NCI-H446 (cell line): Measurements from ENCODE around the gene SLC10A1.

Experiments
- DNase-seq, 2 experiments: peaks; one replicate each; lab custom pipeline; 2025; lab: John Stamatoyannopoulos, UW

The SLC10A1 gene

DNA sequence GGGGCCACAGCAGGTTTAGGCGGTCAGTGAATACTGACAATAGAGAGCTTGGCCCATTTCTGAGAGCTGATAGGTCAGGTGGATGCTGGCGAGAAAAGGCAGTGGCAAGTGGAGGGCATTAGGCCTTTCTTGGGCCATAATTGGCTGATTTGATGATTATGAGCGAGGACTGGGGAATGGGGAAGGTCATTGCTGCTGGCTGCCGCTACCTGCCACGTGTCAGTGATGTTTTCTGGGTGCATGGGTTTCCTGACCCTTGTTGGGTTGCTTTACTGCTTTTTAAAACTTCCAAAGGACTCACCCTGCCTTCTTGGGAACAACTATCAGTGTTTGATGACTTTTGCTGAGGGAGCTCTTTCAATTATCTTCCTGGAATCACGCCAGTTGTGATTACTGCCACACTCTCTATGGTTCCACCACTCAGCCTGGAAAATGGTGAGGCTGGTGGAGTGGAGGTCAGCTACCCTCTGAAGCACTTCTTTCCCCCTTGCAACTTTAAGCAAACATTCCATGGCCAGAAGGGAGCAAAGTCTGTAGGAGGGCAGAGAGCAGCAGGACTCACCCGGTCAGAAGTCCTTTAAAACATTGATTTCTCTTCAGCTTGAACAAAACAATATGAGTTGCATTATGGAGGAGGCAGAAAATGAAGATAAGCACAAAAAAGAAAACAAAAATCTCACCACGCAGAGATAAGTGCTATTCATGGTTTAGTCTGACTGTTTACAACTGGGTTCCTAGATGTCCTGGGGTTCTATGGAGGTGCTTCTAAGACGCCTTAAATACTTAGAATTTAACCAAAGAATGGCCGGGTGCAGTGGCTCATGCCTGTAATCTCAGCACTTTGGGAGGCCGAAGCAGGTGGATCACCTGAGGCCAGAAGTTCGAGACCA, 12.1 kb upstream of the SLC10A1 start:
- no peak for DNase-seq

GRCh38 chr14:69807192-69807591, 10.2 kb upstream of the SLC10A1 start:
- no peak for DNase-seq

DNA sequence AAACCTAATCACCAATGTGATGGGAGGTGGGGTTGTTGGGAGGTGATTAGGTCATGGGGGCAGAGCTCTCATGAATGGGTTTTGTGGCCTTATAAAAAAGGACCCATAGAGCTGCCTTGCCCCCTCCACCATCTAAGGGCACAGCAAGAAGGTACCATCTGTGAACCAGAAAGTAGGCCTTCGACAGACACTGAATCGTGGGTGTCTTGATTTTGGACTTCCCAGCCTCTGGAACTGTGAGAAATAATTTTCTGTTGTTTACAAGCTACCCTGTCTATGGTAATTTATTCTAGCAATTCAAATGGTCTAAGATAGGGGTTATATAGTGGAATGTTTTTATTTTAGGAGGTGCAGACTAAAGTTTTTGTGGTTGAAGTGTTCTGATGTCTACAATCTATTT, 7.9 kb upstream of the SLC10A1 start:
- no peak for DNase-seq

GRCh38 chr14:69803753-69804152, 6.7 kb upstream of the SLC10A1 start:
- no peak for DNase-seq

DNA sequence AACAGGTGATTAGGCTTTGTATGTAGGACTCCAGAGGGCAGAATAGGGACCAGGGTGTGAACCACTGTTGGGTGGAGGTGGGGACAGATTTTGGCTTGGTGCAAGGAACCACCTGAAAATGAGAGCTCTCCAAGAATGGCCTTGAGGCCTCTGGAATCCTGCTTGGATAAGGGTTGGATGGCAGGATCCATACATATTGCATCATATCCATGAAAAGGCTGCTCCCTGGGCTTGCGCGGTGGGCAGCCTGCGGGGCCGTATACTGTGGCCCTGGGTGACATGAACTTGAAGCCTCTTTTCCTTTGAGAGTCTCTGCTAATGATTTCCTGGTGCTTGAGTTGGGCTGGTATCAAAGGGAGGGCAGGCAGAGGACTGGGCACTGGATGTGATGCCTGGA, 1.3 kb upstream of the SLC10A1 start:
- DNase-seq, result no peak

GRCh38 chr14:69797573-69798338, 715 bp upstream of the SLC10A1 start:
- no peak for DNase-seq

DNA sequence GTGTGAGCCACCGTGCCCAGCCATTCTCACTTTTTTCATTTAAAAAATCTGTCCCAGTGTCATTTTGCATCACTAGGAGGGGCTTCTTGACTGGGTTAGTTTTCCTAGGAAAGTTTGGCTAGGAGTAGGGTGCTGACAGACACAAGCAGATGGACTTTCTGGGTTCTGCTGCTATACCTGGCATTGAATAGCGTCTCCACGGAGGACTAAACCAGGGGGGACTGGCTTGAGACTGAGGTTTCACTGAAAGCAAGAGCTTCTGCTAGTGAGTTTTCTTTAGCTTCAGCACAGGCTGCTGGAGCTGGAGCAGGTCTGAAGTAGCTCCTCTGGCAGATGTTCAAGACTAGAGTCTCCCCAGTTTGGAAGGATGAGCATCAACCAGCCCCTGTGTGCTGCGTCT, 1.4 kb downstream of the SLC10A1 start:
- no peak for DNase-seq

GRCh38 chr14:69794791-69795190, 2.2 kb downstream of the SLC10A1 start:
- no peak for DNase-seq

DNA sequence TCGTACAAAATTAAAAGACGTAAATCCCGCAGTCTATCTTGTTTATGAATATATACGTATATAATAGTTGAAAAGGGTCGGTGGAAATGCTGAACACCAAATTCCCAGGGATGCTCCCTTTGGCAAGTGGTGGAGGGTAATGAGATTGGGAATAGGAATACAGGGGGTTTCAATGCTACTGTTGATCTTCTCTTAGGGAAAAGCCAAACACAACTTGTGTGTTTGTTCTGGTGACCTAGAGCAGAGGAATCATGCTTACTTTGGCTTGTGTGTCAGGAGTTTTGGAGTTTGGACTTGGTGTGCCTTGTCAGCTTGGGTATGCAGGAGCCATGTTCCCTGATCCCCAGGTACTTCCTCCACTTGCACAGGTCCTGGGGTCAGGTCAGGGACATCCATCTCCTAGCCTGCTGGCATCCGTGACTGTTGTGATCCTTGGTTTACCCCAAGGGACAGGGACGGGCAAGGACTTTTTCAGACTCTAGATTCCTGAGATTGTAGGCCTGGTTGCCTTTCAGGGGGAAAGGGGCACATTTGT, 4.1 kb downstream of the SLC10A1 start:
- no peak for DNase-seq

DNA sequence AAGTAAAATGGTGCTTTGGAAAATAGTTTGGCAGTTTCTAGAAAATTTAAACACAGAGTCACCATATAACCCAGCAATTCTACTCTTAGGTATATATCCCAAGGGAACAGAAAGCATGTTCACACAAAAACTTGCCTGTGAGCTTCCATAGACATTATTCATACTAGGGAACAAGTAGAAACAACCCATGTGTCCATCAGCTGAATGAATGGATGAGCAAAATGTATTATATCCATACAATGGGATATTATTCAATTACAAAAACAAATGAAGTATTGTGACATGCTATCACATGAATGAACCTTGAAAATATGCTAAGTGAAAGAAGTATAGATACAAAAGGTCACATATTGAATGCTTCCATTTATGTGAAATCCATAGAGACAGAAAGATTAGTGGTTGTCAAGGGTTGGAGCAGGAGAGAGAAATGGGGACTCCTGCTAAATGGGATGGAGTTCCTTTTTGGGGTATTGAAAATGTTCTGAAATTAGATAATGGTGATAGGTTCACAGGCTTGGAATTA, 7.9 kb downstream of the SLC10A1 start:
- no peak for DNase-seq

- no peak for DNase-seq
These were observed 10.4 kb downstream of the SLC10A1 start for GRCh38 chr14:69786603-69787002.

- no peak for DNase-seq
These were observed 12.1 kb downstream of the SLC10A1 start for GRCh38 chr14:69784942-69785341.

- DNase-seq, result no peak
These were observed 16.1 kb downstream of the SLC10A1 start for GRCh38 chr14:69780952-69781351.

DNA sequence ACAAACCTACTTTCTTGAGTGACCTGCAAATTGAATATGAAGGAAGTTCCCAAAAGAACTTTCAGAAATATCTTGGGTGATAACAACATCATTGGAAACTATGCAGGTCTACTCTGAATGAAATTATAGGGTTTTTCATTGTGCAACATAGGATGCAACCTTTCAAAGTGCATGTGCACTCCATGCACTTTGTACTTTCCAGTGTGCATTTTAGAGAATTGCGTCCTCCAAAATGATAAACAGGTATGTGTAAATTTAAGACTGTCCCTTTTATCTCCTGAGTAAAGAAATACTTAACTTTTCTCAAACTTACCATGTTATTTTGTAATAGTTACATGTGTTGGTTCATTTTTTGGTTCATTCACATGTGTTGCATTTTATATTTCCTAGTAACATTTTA, 16.9 kb downstream of the SLC10A1 start:
- DNase-seq, result no peak

DNA sequence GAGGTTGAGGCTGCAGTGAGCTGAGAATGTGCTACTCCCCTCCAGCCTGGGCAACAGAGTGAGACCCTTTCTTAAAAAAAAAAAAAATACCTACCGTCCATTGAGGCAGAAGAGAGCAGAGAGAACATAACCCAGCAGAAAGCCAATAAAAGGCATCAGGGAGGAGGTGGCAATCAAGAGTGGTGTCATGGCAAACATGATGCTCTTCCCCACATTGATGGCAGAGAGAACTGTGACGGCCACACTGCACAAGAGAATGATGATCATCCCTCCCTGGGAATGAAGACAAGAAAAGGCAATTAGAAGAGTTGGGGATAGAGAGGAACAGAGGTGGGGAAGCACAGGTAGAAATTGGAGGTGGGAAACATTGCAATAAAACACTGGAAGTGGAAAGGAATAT, 18.0 kb downstream of the SLC10A1 start:
- DNase-seq, result no peak

- DNase-seq, result no peak
These were observed 20.1 kb downstream of the SLC10A1 start for GRCh38 chr14:69776875-69777453.

DNA sequence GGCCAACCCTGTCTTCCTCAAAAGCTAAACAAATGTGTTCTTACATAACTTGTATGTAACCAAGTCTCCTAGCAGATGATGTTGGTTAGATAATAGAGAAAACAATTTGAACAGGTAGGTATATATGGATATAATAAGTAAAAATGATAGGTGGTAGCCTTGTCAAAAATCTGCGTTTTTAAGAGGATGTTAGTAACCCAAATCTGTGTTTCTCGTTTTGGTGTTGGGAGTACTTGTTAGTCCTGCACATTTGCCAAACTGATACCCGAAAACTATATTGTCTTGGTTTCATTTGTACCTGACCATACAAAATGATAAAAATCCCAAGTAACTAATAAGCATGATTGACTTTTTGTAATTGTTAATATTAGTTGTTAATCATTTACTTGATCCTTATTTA, 22.0 kb downstream of the SLC10A1 start:
- no peak for DNase-seq

DNA sequence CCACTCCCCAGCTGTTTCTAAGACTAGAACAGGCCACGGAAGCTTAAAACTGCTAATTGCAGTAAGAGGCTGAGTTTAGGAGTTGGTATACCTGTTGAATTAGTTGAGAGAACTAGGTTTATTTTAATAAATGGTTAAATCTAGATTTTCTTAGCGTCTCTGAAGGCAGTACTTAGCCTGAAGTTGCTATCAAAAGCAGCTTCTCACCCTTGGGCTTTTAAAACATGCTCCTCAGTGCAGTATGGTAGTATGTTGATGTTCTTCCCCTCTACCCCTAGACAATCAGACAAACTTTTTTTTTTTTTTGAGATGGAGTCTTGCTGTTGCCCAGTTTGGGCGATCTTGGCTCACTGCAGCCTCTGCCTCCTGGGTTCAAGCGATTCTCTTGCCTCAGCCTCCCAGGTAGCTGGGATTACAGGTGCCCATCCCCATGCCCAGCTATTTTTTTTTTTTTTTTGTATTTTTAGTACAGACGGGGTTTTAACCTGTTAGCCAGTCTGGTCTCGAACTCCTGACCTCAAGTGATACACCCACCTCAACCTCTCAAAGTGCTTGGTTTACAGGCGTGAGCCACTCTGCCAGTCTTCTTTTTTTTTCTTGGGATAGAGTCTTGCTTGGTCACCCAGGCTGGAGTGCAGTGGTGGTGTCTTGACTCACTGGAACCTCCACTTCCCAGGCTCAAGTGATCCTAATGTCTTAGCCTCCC, 23.3 kb downstream of the SLC10A1 start:
- no peak for DNase-seq

- DNase-seq, result no peak
These were observed 24.7 kb downstream of the SLC10A1 start for GRCh38 chr14:69772082-69773017.

DNA sequence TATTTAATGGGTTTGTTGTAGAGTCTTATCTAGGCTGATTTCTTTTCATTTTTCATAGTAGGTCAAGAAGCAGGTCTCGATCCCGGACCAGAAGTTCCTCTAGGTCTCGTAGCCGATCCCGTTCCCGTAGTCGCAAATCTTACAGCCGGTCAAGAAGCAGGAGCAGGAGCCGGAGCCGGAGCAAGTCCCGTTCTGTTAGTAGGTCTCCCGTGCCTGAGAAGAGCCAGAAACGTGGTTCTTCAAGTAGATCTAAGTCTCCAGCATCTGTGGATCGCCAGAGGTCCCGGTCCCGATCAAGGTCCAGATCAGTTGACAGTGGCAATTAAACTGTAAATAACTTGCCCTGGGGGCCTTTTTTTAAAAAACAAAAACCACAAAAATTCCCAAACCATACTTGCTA, 25.9 kb downstream of the SLC10A1 start:
- no peak for DNase-seq

GRCh38 chr14:69770559-69770958, 26.5 kb downstream of the SLC10A1 start:
- no peak for DNase-seq
